HepG2 (cell line): Measurements from ENCODE around the gene EPHA1. TPM values are rescaled to one million over a fixed set of nuclear protein-coding genes. Genes with fewer than 3 reads are reported as not detected.

Experiments
- ATAC-seq: fragments of 200-7000 bp; cut with Tn5 transposase; 3 replicates; pipeline ENCODE4 v1.9.1; 2020; ENCODE audit warnings: mild to moderate bottlenecking, moderate library complexity
- BruUV-seq: library from RNA; stranded (reverse); fragments of 400-500 nt; replicated peaks from 2 replicates; lab custom pipeline; 2021; lab: Mats Ljungman, UMichigan
- CTCF ChIA-PET: fragments of 300-600 bp; formaldehyde crosslinking; extraction: SDS; loops from one replicate; lab custom pipeline; 2021; ENCODE audit warnings: low total read pairs, inconsistent platforms, low intra/inter-chr PET ratio; lab: Yijun Ruan, JAX
- POLR2A ChIA-PET: fragments of 350-600 bp; sonication (Branson Sonifier 250); formaldehyde crosslinking; loops from one replicate; lab custom pipeline; 2020; ENCODE audit warnings: antibody characterized with exemption, inconsistent platforms; lab: Yijun Ruan, JAX
- DNase-seq: peaks from one replicate; pipeline ENCODE4 v3.0.0-alpha.2; 2015; ENCODE audit warnings: low spot score
- FAIRE-seq: peaks from 3 replicates; lab custom pipeline; 2011; peaks lifted over from hg19 to GRCh38; lab: Jason Lieb, UNC
- H2AFZ ChIP-seq: one replicate; pipeline ENCODE4 v1.6.1; 2011; ENCODE audit warnings: low read length, inconsistent platforms
- H3K27ac ChIP-seq: fragments of 300-600 bp; 3 replicates; pipeline ENCODE4 v1.8.0; 2011; ENCODE audit warnings: mixed run types, mild to moderate bottlenecking, mixed read lengths, low read length, inconsistent platforms; ENCODE audit not compliant: insufficient read depth; ENCODE audit errors: extremely low read length
- H3K27me3 ChIP-seq, 2 experiments: fragments of 200-600 bp in 1 of 2; 2 replicates in 1 of 2; 3 replicates in 1 of 2; pipeline versions ENCODE4 v1.6.0 to v1.8.0; 2011; ENCODE audit warnings: low read length in 2 of 2, mild to moderate bottlenecking in 2 of 2, moderate library complexity in 2 of 2, inconsistent platforms in 1 of 2; ENCODE audit not compliant: insufficient read depth in 2 of 2, control insufficient read depth in 1 of 2
- H3K36me3 ChIP-seq, 2 experiments: fragments of 200-600 bp in 1 of 2; replicated peaks in 1 of 2; 2 replicates in 1 of 2; 3 replicates in 1 of 2; pipeline versions ENCODE4 v1.5.1 to v1.8.0; 2011; ENCODE audit warnings: low read length in 2 of 2, inconsistent platforms in 1 of 2; ENCODE audit not compliant: insufficient read depth in 2 of 2, control insufficient read depth in 1 of 2
- H3K4me1 ChIP-seq: 2 replicates; pipeline ENCODE4 v1.5.1; 2012; ENCODE audit warnings: low read length, inconsistent platforms; ENCODE audit not compliant: insufficient read depth
- H3K4me2 ChIP-seq: 2 replicates; pipeline ENCODE4 v1.6.0; 2011; ENCODE audit warnings: low read depth, low read length, inconsistent platforms
- H3K4me3 ChIP-seq, 3 experiments: fragments of 200-600 bp in 1 of 3; sonication (generic), shearing (Covaris generic) in 1 of 3; replicated peaks in 1 of 3; 2 replicates each; pipeline ENCODE4 v1.5.1; 2011 to 2016; ENCODE audit warnings: low read length in 3 of 3, inconsistent platforms in 2 of 3, low read depth in 2 of 3, mild to moderate bottlenecking in 2 of 3, control low read depth in 1 of 3, mixed read lengths in 1 of 3; ENCODE audit not compliant: insufficient read depth in 1 of 3
- H3K79me2 ChIP-seq: one replicate; pipeline ENCODE4 v1.6.1; 2011; ENCODE audit warnings: low read length, inconsistent platforms; ENCODE audit not compliant: insufficient read depth
- H3K9ac ChIP-seq: 2 replicates; pipeline ENCODE4 v1.6.0; 2011; ENCODE audit warnings: mild to moderate bottlenecking, low read depth, low read length, inconsistent platforms; ENCODE audit not compliant: insufficient read depth
- H3K9me3 ChIP-seq: 2 replicates; pipeline ENCODE4 v1.5.1; 2012; ENCODE audit warnings: mild to moderate bottlenecking, low read length
- H4K20me1 ChIP-seq: 2 replicates; pipeline ENCODE4 v1.6.0; 2011; ENCODE audit warnings: inconsistent platforms, mild to moderate bottlenecking, low read length, moderate library complexity; ENCODE audit not compliant: insufficient read depth
- BATF2 ChIP-seq: sonication (generic); formaldehyde crosslinking; IDR thresholded peaks from 2 replicates; pipeline ENCODE4 v1.8.0; 2022; ENCODE audit warnings: mild to moderate bottlenecking, missing genetic modification reagents, moderate library complexity
- CAMTA2 ChIP-seq: sonication (generic); formaldehyde crosslinking; IDR thresholded peaks from 2 replicates; pipeline ENCODE4 v1.4.0; 2020; ENCODE audit warnings: mild to moderate bottlenecking, missing genetic modification reagents, borderline replicate concordance
- IKZF1 ChIP-seq: fragments of 450-650 bp; IDR thresholded peaks from 2 replicates; pipeline ENCODE4 v1.7.1; 2016
- PCBP1 ChIP-seq: fragments of 200-400 bp; formaldehyde crosslinking; IDR thresholded peaks from 2 replicates; pipeline ENCODE4 v1.6.1; 2017; ENCODE audit warnings: mild to moderate bottlenecking, low read depth, low read length, borderline replicate concordance
- RCOR2 ChIP-seq: IDR thresholded peaks from 2 replicates; pipeline ENCODE4 v1.6.1; 2016; ENCODE audit warnings: missing biosample characterization, missing genetic modification reagents
- SMARCC2 ChIP-seq: fragments of 450-650 bp; IDR thresholded peaks from 2 replicates; pipeline ENCODE4 v1.6.1; 2017; ENCODE audit warnings: antibody characterized with exemption, mild to moderate bottlenecking
- XRCC5 ChIP-seq: fragments of 200-400 bp; formaldehyde crosslinking; optimal IDR thresholded peaks from 2 replicates; pipeline ENCODE3; 2017; ENCODE audit warnings: mild to moderate bottlenecking, low read length
- ZBTB14 ChIP-seq: sonication (generic); formaldehyde crosslinking; IDR thresholded peaks from 2 replicates; pipeline ENCODE4 v1.4.0; 2020; ENCODE audit warnings: missing genetic modification reagents
- ZBTB42 ChIP-seq: sonication (generic); formaldehyde crosslinking; IDR thresholded peaks from 2 replicates; pipeline ENCODE4 v1.5.0; 2020; ENCODE audit warnings: mild to moderate bottlenecking, missing genetic modification reagents
- ZFP36L1 ChIP-seq: sonication (generic); formaldehyde crosslinking; IDR thresholded peaks from 2 replicates; pipeline ENCODE4 v1.8.0; 2022; ENCODE audit warnings: mild to moderate bottlenecking, missing genetic modification reagents, moderate library complexity
- ZKSCAN5 ChIP-seq: sonication (generic); formaldehyde crosslinking; IDR thresholded peaks from 2 replicates; pipeline ENCODE4 v1.5.1; 2020; ENCODE audit warnings: mild to moderate bottlenecking, missing genetic modification reagents
- ZNF335 ChIP-seq: sonication (generic); formaldehyde crosslinking; IDR thresholded peaks from 2 replicates; pipeline ENCODE4 v1.4.0; 2020; ENCODE audit warnings: missing genetic modification reagents
- ZNF557 ChIP-seq: sonication (generic); formaldehyde crosslinking; IDR thresholded peaks from 2 replicates; pipeline ENCODE4 v1.4.0; 2020; ENCODE audit warnings: missing genetic modification reagents
- ZNF790 ChIP-seq: sonication (generic); formaldehyde crosslinking; IDR thresholded peaks from 2 replicates; pipeline ENCODE4 v1.8.0; 2022; ENCODE audit warnings: missing genetic modification reagents, mild to moderate bottlenecking, borderline replicate concordance
- WGBS: methylation state at CpG from one replicate; pipeline ENCODE4 v1.1.6; 2017; ENCODE audit warnings: low lambda C conversion rate; 5-methylcytosine and 5-hydroxymethylcytosine counted together
- in situ Hi-C: cut with HindIII; loops from 2 replicates; pipeline ENCODE4 v1.10.0; 2017; ENCODE audit warnings: low pct_unique_long_range_greater_than_20kb; ENCODE audit not compliant: extremely low pct_ligation_motif_present
- intact Hi-C: fragments of 100-400 bp; cut with micrococcal nuclease; formaldehyde crosslinking; loops from one replicate; pipeline ENCODE4 v1.10.0; 2022; ENCODE audit not compliant: unreplicated experiment
- polyA plus RNA-seq, 8 experiments: library from polyadenylated mRNA; depleted of rRNA in 3 of 8; stranded (reverse) in 7 of 8; unstranded in 1 of 8; fragments of >200 nt; fragmentation: Illumina TruSeq in 4 of 8; extraction: Trizol in 4 of 8; gene quantifications; 2 replicates each; pipeline versions ENCODE4 v1.2.1 to v1.2.3, GENCODE V29; 2011 to 2016; ENCODE audit warnings: low read depth in 4 of 8, missing spikeins in 1 of 8, mixed read lengths in 1 of 8; ENCODE audit not compliant: insufficient read depth in 1 of 8
- total RNA-seq, 5 experiments: library from RNA; depleted of rRNA; stranded (reverse); fragments of >200 nt; fragmentation: Illumina TruSeq; extraction: Trizol; gene quantifications; 2 replicates each; pipeline ENCODE4 v1.2.3, GENCODE V29; 2016; ENCODE audit warnings: low read depth in 1 of 5

EPHA1 gene
- total and polyA plus RNA-seq, 2 of the 13 experiments (the other 11 are each of a cell fraction or from before 2014, with no cell fraction given) = 4.6 to 17.1 TPM

GRCh38 chr7:143362131-143363015, 46.3 kb downstream of the EPHA1 start, which contains the start of gene FAM131B:
Gene FAM131B (minus strand): TSS chr7:143362713. CDS start chr7:143362603, 110 bp downstream.
- BruUV-seq = no TSS peak
- Histone ChIP-seq H3K27me3 (peaks cover 7 to 73% of the 10 kb centered on the region in 2 experiments), H3K79me2 (no peaks in the 10 kb centered on the region), H4K20me1 (no peaks in the 10 kb centered on the region), H3K4me2 (peak within 1 kb of the TSS; percentile 42), H2AFZ (no peak within 1 kb of the TSS), H3K27ac (no peak within 1 kb of the TSS), H3K9me3 (no peaks in the 10 kb centered on the region), H3K4me1 (no peaks in the 10 kb centered on the region), H3K4me3 (peak within 1 kb of the TSS in 1 of 3 experiments; percentile 43; a peak in 1 of 6 replicates), H3K36me3 (no peaks in the 10 kb centered on the region), H3K9ac (no peak within 1 kb of the TSS)
- in situ Hi-C loops (no loop called here), intact Hi-C loops (no loop called here)
- no peak for DNase-seq
- no peak for FAIRE-seq
- ATAC-seq = peak; percentile 19; the same call in 2 of the 3 replicates
- ChIA-PET POLR2A (no interaction called here), CTCF (no interaction called here)
- 25% methylated on average over 44 of the region's 112 CpGs for WGBS
- TF ChIP-seq ZBTB14 (no peak), XRCC5 (no peak), SMARCC2 (no peak), ZKSCAN5 (no peak), ZNF790 (CRISPR knock-in tag) (no peak), RCOR2 (CRISPR knock-in tag) (no peak), CAMTA2 (CRISPR knock-in tag) (no peak), IKZF1 (no peak), BATF2 (no peak), ZBTB42 (CRISPR knock-in tag) (no peak), ZNF335 (CRISPR knock-in tag) (no peak), ZFP36L1 (CRISPR knock-in tag) (no peak), ZNF557 (CRISPR knock-in tag) (no peak), PCBP1 (no peak)
